Measurements from ENCODE around the gene SRRM5.
"Not testable (repeated sequence)": the region's sequence is repeated elsewhere in the genome, so short reads cannot be mapped to it uniquely, and the experiment has no call there.

SRRM5 gene

GRCh38 chr19:43643326-43643725 lies 31.4 kb downstream of the SRRM5 start:
- Histone ChIP-seq H3K9me3 (ENCODE audit: control insufficient read depth, low read length) (no peaks in the 10 kb centered on the region), H3K4me3 (ENCODE audit: low read length) (no peak overlapping the region), H3K9ac (ENCODE audit: low read length) (no peak overlapping the region), H3K27me3 (replicated peaks; ENCODE audit: control insufficient read depth, insufficient read depth, low read length) (peaks cover 16% of the 10 kb centered on the region), H3K4me1 (ENCODE audit: control insufficient read depth, insufficient read depth, low read length) (peaks cover 4% of the 10 kb centered on the region), H3K36me3 (ENCODE audit: control insufficient read depth, insufficient read depth, low read length, severe bottlenecking) (peaks cover 12% of the 10 kb centered on the region)
- DNase-seq (ENCODE audit: low read depth) = no peak

GRCh38 chr19:43644181-43644580 lies 32.3 kb downstream of the SRRM5 start:
- H3K4me1 ChIP-seq (ENCODE audit: control insufficient read depth, insufficient read depth, low read length) = peaks cover 4% of the 10 kb centered on the region
- no peaks in the 10 kb centered on the region for H3K9me3 ChIP-seq (ENCODE audit: control insufficient read depth, low read length)
- H3K27me3 ChIP-seq (replicated peaks; ENCODE audit: control insufficient read depth, insufficient read depth, low read length) = peaks cover 8% of the 10 kb centered on the region
- DNase-seq (ENCODE audit: low read depth) = no peak
- H3K4me3 ChIP-seq (ENCODE audit: low read length) = no peak overlapping the region
- H3K36me3 ChIP-seq (ENCODE audit: control insufficient read depth, insufficient read depth, low read length, severe bottlenecking) = peaks cover 20% of the 10 kb centered on the region
- no peak overlapping the region for H3K9ac ChIP-seq (ENCODE audit: low read length)

DNA sequence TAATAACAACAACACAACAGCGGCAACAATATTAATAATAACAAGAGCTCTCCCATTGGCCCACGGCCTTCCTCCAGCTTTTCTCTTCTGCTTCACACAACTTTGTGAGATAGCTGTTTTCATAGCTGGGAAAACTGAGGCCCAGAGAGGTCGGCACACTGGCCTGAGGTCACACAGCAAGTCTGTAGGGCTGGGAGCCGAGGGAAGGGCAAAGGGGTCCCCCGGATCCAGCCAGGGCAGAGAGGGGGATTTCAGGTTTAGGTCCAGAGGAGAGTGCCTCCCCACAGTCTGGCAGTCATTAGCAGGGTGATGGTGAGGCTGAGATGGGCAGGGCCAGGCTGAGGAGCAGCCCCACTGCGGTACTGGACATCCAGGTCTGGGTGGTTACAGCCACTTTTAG lies 36.7 kb downstream of the SRRM5 start:
- Histone ChIP-seq H3K4me1 (ENCODE audit: control insufficient read depth, insufficient read depth, low read length) (no peaks in the 10 kb centered on the region), H3K9ac (ENCODE audit: low read length) (no peak overlapping the region), H3K9me3 (ENCODE audit: control insufficient read depth, low read length) (no peaks in the 10 kb centered on the region), H3K36me3 (ENCODE audit: control insufficient read depth, insufficient read depth, low read length, severe bottlenecking) (peaks cover 41% of the 10 kb centered on the region), H3K4me3 (ENCODE audit: low read length) (no peak overlapping the region), H3K27me3 (replicated peaks; ENCODE audit: control insufficient read depth, insufficient read depth, low read length) (no peaks in the 10 kb centered on the region)
- no peak for DNase-seq (ENCODE audit: low read depth)

- Histone ChIP-seq H3K36me3 (ENCODE audit: control insufficient read depth, insufficient read depth, low read length, severe bottlenecking) (peaks cover 48% of the 10 kb centered on the region), H3K27me3 (replicated peaks; ENCODE audit: control insufficient read depth, insufficient read depth, low read length) (no peaks in the 10 kb centered on the region), H3K4me1 (ENCODE audit: control insufficient read depth, insufficient read depth, low read length) (no peaks in the 10 kb centered on the region), H3K4me3 (ENCODE audit: low read length) (no peak overlapping the region), H3K9me3 (ENCODE audit: control insufficient read depth, low read length) (no peaks in the 10 kb centered on the region), H3K9ac (ENCODE audit: low read length) (no peak overlapping the region)
- DNase-seq (ENCODE audit: low read depth) = no peak
Measured at GRCh38 chr19:43649514-43649913, 37.6 kb downstream of the SRRM5 start.

DNA sequence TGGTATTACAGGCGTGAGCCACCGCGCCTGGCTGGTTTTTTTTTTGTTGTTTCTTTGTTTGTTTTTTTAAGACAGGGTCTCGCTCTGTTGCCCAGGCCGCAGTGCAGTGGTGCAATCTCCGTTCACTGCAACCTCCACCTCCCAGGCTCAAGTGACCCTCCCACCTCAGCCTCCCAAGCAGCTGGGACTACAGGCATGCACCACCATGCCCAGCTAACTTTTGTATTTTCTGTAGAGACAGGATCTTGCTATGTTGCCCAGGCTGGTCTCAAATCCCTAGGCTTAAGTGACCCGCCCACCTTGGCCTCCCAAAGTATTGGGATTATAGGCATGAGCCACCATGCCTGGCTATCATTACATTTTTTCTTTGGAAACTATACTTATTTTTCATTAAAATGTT lies 38.4 kb downstream of the SRRM5 start:
- H3K9ac ChIP-seq (ENCODE audit: low read length); H3K4me3 ChIP-seq (ENCODE audit: low read length); DNase-seq (ENCODE audit: low read depth); H3K27me3 ChIP-seq (replicated peaks; ENCODE audit: control insufficient read depth, insufficient read depth, low read length); H3K4me1 ChIP-seq (ENCODE audit: control insufficient read depth, insufficient read depth, low read length); H3K9me3 ChIP-seq (ENCODE audit: control insufficient read depth, low read length): not testable (repeated sequence)
- H3K36me3 ChIP-seq (ENCODE audit: control insufficient read depth, insufficient read depth, low read length, severe bottlenecking) = peaks cover 55% of the 10 kb centered on the region

- no peaks in the 10 kb centered on the region for H3K27me3 ChIP-seq (replicated peaks; ENCODE audit: control insufficient read depth, insufficient read depth, low read length)
- H3K4me1 ChIP-seq (ENCODE audit: control insufficient read depth, insufficient read depth, low read length) = no peaks in the 10 kb centered on the region
- H3K9me3 ChIP-seq (ENCODE audit: control insufficient read depth, low read length) = no peaks in the 10 kb centered on the region
- peak overlapping the region; percentile 49 for H3K9ac ChIP-seq (ENCODE audit: low read length)
- H3K4me3 ChIP-seq (ENCODE audit: low read length) = peak overlapping the region; percentile 48
- peaks cover 69% of the 10 kb centered on the region for H3K36me3 ChIP-seq (ENCODE audit: control insufficient read depth, insufficient read depth, low read length, severe bottlenecking)
- DNase-seq (ENCODE audit: low read depth) = peak; percentile 76
Measured at GRCh38 chr19:43651758-43652545, 40.1 kb downstream of the SRRM5 start.

DNA sequence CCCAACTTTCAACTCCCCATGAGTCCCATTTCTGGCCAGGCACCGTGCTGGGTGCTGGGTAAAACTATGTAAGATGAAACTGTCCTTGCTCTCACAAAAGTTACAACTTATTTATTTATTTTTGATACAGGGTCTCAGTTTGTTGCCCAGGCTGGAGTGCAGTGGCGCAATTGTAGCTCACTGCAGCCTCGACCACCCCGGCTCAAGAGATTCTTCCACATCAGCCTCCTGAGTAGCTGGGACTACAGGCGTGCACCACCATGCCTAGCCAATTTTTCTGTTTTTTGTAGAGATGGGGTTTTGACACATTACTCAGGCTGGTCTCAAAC lies 40.6 kb downstream of the SRRM5 start:
- no peak overlapping the region for H3K9ac ChIP-seq (ENCODE audit: low read length)
- no peak overlapping the region for H3K4me3 ChIP-seq (ENCODE audit: low read length)
- H3K4me1 ChIP-seq (ENCODE audit: control insufficient read depth, insufficient read depth, low read length) = no peaks in the 10 kb centered on the region
- no peaks in the 10 kb centered on the region for H3K27me3 ChIP-seq (replicated peaks; ENCODE audit: control insufficient read depth, insufficient read depth, low read length)
- H3K9me3 ChIP-seq (ENCODE audit: control insufficient read depth, low read length) = no peaks in the 10 kb centered on the region
- peaks cover 64% of the 10 kb centered on the region for H3K36me3 ChIP-seq (ENCODE audit: control insufficient read depth, insufficient read depth, low read length, severe bottlenecking)
- no peak for DNase-seq (ENCODE audit: low read depth)

- H3K4me3 ChIP-seq (ENCODE audit: low read length) = no peak overlapping the region
- no peaks in the 10 kb centered on the region for H3K4me1 ChIP-seq (ENCODE audit: control insufficient read depth, insufficient read depth, low read length)
- no peaks in the 10 kb centered on the region for H3K27me3 ChIP-seq (replicated peaks; ENCODE audit: control insufficient read depth, insufficient read depth, low read length)
- peaks cover 63% of the 10 kb centered on the region for H3K36me3 ChIP-seq (ENCODE audit: control insufficient read depth, insufficient read depth, low read length, severe bottlenecking)
- H3K9me3 ChIP-seq (ENCODE audit: control insufficient read depth, low read length) = no peaks in the 10 kb centered on the region
- H3K9ac ChIP-seq (ENCODE audit: low read length) = no peak overlapping the region
- no peak for DNase-seq (ENCODE audit: low read depth)
Measured at GRCh38 chr19:43656436-43656835, 44.5 kb downstream of the SRRM5 start.

DNA sequence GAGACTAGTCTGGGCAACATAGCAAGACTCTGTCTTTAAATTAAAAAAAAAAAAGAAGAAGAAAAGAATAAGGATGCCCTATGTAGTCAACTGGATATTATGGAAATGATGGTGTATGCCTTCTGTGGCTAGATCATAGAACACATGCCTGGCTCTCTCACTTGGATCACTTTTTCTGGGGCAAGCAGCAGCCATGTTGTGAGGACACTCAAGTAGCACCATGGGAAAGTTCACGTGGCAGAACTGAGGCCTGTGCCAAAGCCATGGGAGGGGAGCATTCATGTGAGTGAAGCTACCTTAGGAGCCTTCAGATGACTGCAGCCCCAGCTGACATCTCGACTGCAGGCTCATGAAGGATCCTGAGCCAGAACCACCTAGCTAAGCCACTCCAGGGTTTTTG lies 46.1 kb downstream of the SRRM5 start:
- Histone ChIP-seq H3K27me3 (replicated peaks; ENCODE audit: control insufficient read depth, insufficient read depth, low read length) (no peaks in the 10 kb centered on the region), H3K9me3 (ENCODE audit: control insufficient read depth, low read length) (no peaks in the 10 kb centered on the region), H3K4me3 (ENCODE audit: low read length) (no peak overlapping the region), H3K9ac (ENCODE audit: low read length) (no peak overlapping the region), H3K36me3 (ENCODE audit: control insufficient read depth, insufficient read depth, low read length, severe bottlenecking) (peaks cover 64% of the 10 kb centered on the region), H3K4me1 (ENCODE audit: control insufficient read depth, insufficient read depth, low read length) (no peaks in the 10 kb centered on the region)
- no peak for DNase-seq (ENCODE audit: low read depth)

DNA sequence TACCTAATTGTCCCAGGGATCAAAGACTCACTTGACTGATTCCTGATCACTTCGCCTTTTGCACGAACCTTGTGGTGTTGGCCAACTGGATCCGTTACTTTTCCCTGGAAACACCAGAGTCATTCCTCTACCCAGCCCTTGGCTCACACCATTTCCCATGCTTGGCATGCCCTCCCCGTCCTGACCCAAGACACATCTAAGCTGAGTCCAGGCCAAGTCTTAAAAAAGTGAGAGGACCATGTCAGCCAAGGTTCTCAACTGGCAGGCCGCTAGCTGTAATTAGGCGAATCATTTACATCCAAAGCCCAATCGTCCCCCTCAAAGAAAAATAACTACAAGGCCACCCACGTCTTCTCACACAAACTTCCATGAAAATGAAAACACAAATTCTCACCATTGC lies 46.6 kb downstream of the SRRM5 start:
- no peak overlapping the region for H3K9ac ChIP-seq (ENCODE audit: low read length)
- no peaks in the 10 kb centered on the region for H3K9me3 ChIP-seq (ENCODE audit: control insufficient read depth, low read length)
- no peak for DNase-seq (ENCODE audit: low read depth)
- H3K4me3 ChIP-seq (ENCODE audit: low read length) = no peak overlapping the region
- no peaks in the 10 kb centered on the region for H3K27me3 ChIP-seq (replicated peaks; ENCODE audit: control insufficient read depth, insufficient read depth, low read length)
- H3K4me1 ChIP-seq (ENCODE audit: control insufficient read depth, insufficient read depth, low read length) = no peaks in the 10 kb centered on the region
- peaks cover 64% of the 10 kb centered on the region for H3K36me3 ChIP-seq (ENCODE audit: control insufficient read depth, insufficient read depth, low read length, severe bottlenecking)

GRCh38 chr19:43660301-43660970 lies 48.5 kb downstream of the SRRM5 start:
- no peaks in the 10 kb centered on the region for H3K4me1 ChIP-seq (ENCODE audit: control insufficient read depth, insufficient read depth, low read length)
- no peak for DNase-seq (ENCODE audit: low read depth)
- no peaks in the 10 kb centered on the region for H3K9me3 ChIP-seq (ENCODE audit: control insufficient read depth, low read length)
- no peak overlapping the region for H3K9ac ChIP-seq (ENCODE audit: low read length)
- peaks cover 65% of the 10 kb centered on the region for H3K36me3 ChIP-seq (ENCODE audit: control insufficient read depth, insufficient read depth, low read length, severe bottlenecking)
- H3K4me3 ChIP-seq (ENCODE audit: low read length) = no peak overlapping the region
- H3K27me3 ChIP-seq (replicated peaks; ENCODE audit: control insufficient read depth, insufficient read depth, low read length) = no peaks in the 10 kb centered on the region

All from adipocyte (in vitro differentiated cells).